H1 (cell line): ENCODE data around the gene DAB2IP. TPM values are rescaled to one million over a fixed set of nuclear protein-coding genes. Genes with fewer than 3 reads are reported as not detected.

Source experiments
- GTF2F1 ChIP-seq: IDR thresholded peaks from 2 replicates; pipeline ENCODE4 v1.6.1; 2012; ENCODE audit warnings: low read depth, low read length, improper control_type of control experiment, borderline replicate concordance
- POLR2A ChIP-seq, 2 experiments: IDR thresholded peaks; 1 replicate in 1 of 2; 2 replicates in 1 of 2; pipeline ENCODE4 v1.6.1; 2011; ENCODE audit warnings: low read depth in 2 of 2, low read length in 2 of 2, mild to moderate bottlenecking in 2 of 2; ENCODE audit errors: control extremely low read depth in 1 of 2
- RXRA ChIP-seq: IDR thresholded peaks from 2 replicates; pipeline ENCODE4 v1.6.1; 2011; ENCODE audit warnings: low read depth, mild to moderate bottlenecking, low read length, moderate library complexity; ENCODE audit not compliant: insufficient read depth
- SP2 ChIP-seq: IDR thresholded peaks from 2 replicates; pipeline ENCODE4 v1.6.1; 2012; ENCODE audit warnings: mild to moderate bottlenecking, low read length, inconsistent platforms
- polyA plus RNA-seq, 7 experiments: library from polyadenylated mRNA; depleted of rRNA in 3 of 7; stranded (reverse) in 5 of 7; unstranded in 2 of 7; fragments of >200 nt in 5 of 7; fragments of 200-250 nt in 2 of 7; gene quantifications; 1 replicate in 5 of 7; 2 replicates in 1 of 7; 4 replicates in 1 of 7; pipeline versions ENCODE4 v1.2.1 to v1.2.3, GENCODE V29; 2011 to 2013; ENCODE audit warnings: missing spikeins in 2 of 7, mixed read lengths in 2 of 7
- total RNA-seq: library from RNA; stranded (reverse); fragmentation: NEBNext Ultra II Directional; extraction: Animal tissue kit (Norgen Biotek cat#: 25700); gene quantifications from 2 replicates; pipeline ENCODE4 v1.2.1, GENCODE V29; 2021
- TF ChIP-seq, protein P1 (sequence below): IDR thresholded peaks from 2 replicates; pipeline ENCODE4 v1.6.1; 2012; ENCODE audit warnings: inconsistent platforms

The DAB2IP gene
- total and polyA plus RNA-seq, 2 of the 8 experiments (the other 6 are each of a cell fraction or from before 2014, with no cell fraction given): 19.7 to 39.5 TPM

DNA sequence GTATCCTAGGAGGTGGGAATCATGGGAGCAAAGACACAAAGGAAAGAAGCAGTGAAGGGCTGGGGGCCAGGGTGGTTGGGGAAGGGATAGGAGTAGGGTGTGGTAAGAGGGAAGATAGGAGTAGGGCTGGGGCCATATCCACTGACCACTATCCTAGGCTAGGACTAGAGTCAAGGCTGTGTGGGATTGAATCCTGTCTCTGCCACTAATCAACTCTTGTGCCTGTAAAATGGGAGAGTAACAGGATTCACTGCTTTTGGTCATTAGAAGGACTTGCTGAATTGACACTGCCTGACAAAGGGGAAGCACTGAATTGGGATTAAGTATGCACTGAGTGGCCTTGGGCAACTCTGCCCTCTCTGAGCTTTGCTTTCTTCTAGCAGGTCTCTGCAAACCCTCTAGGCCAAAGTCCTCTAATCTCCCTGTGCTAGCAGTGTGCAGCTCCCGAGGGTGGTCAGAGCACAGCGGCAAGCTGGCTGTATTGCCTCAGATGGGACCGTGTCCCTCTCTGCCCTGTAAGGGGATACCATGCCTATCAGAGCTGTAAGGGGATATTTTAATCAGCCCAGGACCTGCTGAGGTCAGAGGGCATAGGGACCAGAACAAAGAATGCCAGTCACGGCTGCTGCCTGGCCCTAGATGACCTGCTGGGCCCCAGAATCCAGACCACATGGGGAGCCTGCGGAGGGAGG lies 12.4 kb upstream of the DAB2IP start (continued):
- no peak for TF ChIP-seq SP2
- no peak for TF ChIP-seq GTF2F1
- no peak for TF ChIP-seq POLR2A (IDR thresholded peaks at IDR 0.05; ENCODE audit: control extremely low read depth in 1 of 2, low read depth in 2 of 2, low read length in 2 of 2)
- TF ChIP-seq RXRA: no peak
- TF ChIP-seq, protein P1, sequence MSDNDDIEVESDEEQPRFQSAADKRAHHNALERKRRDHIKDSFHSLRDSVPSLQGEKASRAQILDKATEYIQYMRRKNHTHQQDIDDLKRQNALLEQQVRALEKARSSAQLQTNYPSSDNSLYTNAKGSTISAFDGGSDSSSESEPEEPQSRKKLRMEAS: no peak
